Endothelial cell (in vitro differentiated cells): Measurements from ENCODE around the gene RGS17. TPM values are rescaled to one million over a fixed set of nuclear protein-coding genes. Genes with fewer than 3 reads are reported as not detected.

Experiments used
- DNase-seq: peaks from one replicate; pipeline ENCODE4 v3.0.0; 2021; ENCODE audit warnings: low spot score
- H3K27ac Mint-ChIP-seq: one replicate; pipeline ENCODE4 v1.8.0; 2021; ENCODE audit warnings: mixed read lengths, inconsistent platforms; ENCODE audit not compliant: unreplicated experiment
- H3K27me3 Mint-ChIP-seq: one replicate; pipeline ENCODE4 v1.8.0; 2021; ENCODE audit warnings: mild to moderate bottlenecking, moderate library complexity, mixed read lengths, inconsistent platforms; ENCODE audit not compliant: unreplicated experiment
- H3K36me3 Mint-ChIP-seq: one replicate; pipeline ENCODE4 v1.8.0; 2021; ENCODE audit warnings: mild to moderate bottlenecking, low read depth, mixed read lengths, inconsistent platforms; ENCODE audit not compliant: unreplicated experiment
- H3K4me1 Mint-ChIP-seq: one replicate; pipeline ENCODE4 v1.8.0; 2021; ENCODE audit warnings: mild to moderate bottlenecking, mixed read lengths, inconsistent platforms; ENCODE audit not compliant: unreplicated experiment
- H3K4me3 Mint-ChIP-seq: one replicate; pipeline ENCODE4 v1.8.0; 2021; ENCODE audit warnings: mild to moderate bottlenecking, mixed read lengths, inconsistent platforms; ENCODE audit not compliant: unreplicated experiment
- H3K9me3 Mint-ChIP-seq: one replicate; pipeline ENCODE4 v1.8.0; 2021; ENCODE audit warnings: mixed read lengths, inconsistent platforms; ENCODE audit not compliant: unreplicated experiment
- CTCF ChIP-seq: fragments of 200-600 bp; sonication (generic); IDR thresholded peaks from one replicate; pipeline ENCODE4 v1.5.0; 2021; ENCODE audit warnings: antibody characterized with exemption; ENCODE audit not compliant: unreplicated experiment
- total RNA-seq: library from RNA; stranded (reverse); fragmentation: NEBNext Ultra II Directional; extraction: Animal tissue kit (Norgen Biotek cat#: 25700); gene quantifications from one replicate; pipeline ENCODE4 v1.2.1, GENCODE V29; 2021; ENCODE audit not compliant: unreplicated experiment

The RGS17 gene
- total RNA-seq, 1 donor from 2014 or later = 12.0 TPM

DNA sequence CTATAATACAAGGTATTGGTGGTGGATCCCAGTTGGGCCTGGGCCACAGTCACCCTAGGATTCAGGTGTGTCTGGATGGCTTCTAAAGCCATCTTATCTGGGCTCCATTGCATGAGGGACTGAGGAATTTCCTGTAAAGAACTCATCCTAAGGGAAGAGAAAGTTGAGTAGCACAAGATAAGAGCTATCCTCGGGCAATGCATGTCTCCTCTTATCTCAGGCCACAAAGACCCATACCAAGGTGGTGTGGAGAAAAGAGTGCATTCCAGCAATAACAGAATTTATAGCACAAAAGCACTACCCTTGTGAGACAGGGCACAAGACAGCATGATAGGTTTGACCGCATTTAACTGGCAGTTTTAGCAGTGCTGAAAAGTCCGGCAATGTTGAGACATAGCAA is 114.2 kb downstream of the RGS17 start:
- Mint-ChIP-seq H3K36me3 (peaks cover 5% of the 10 kb centered on the region), H3K27me3 (no peaks in the 10 kb centered on the region), H3K9me3 (no peaks in the 10 kb centered on the region), H3K4me3 (no peak overlapping the region), H3K4me1 (peaks cover 10% of the 10 kb centered on the region), H3K27ac (no peak overlapping the region)
- TF ChIP-seq CTCF = no peak
- DNase-seq = no peak

- Mint-ChIP-seq H3K9me3 (no peaks in the 10 kb centered on the region), H3K36me3 (peaks cover 5% of the 10 kb centered on the region), H3K4me3 (no peak overlapping the region), H3K4me1 (peaks cover 10% of the 10 kb centered on the region), H3K27ac (no peak overlapping the region), H3K27me3 (no peaks in the 10 kb centered on the region)
- no peak for TF ChIP-seq CTCF
- no peak for DNase-seq
These were observed 115.9 kb downstream of the RGS17 start for GRCh38 chr6:153015094-153015640.

- DNase-seq = no peak
- Mint-ChIP-seq H3K4me3 (no peak overlapping the region), H3K27me3 (no peaks in the 10 kb centered on the region), H3K4me1 (peaks cover 10% of the 10 kb centered on the region), H3K27ac (no peak overlapping the region), H3K36me3 (no peaks in the 10 kb centered on the region), H3K9me3 (no peaks in the 10 kb centered on the region)
- TF ChIP-seq CTCF = no peak
These were observed 117.6 kb downstream of the RGS17 start for GRCh38 chr6:153013438-153013837.

DNA sequence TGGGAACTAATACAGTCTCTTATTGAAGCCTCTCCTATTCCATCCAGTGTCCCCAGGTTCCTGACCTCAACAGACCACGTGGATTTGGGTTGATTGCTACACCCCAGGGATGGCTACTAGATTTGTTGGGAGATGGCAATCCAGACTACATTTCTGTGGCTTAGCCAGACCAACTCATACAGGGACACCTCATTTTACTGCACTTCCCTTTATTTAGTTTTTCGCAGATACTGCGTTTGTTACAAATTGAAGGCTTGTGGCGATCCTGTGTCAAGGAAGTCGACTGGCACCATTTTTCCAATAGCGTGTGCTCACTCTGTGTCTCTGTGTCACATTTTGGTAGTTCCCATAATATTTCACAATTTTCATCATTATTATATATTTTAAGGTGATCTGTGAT is 118.2 kb downstream of the RGS17 start:
- no peak for DNase-seq
- Mint-ChIP-seq H3K9me3 (no peaks in the 10 kb centered on the region), H3K4me3 (no peak overlapping the region), H3K4me1 (peaks cover 10% of the 10 kb centered on the region), H3K36me3 (no peaks in the 10 kb centered on the region), H3K27me3 (no peaks in the 10 kb centered on the region), H3K27ac (no peak overlapping the region)
- TF ChIP-seq CTCF = no peak

GRCh38 chr6:153003366-153003690 is 127.8 kb downstream of the RGS17 start:
- Mint-ChIP-seq H3K4me1 (peaks cover 26% of the 10 kb centered on the region), H3K4me3 (peak overlapping the region; percentile 95), H3K9me3 (no peaks in the 10 kb centered on the region), H3K27ac (peak overlapping the region; percentile 98), H3K27me3 (peaks cover 11% of the 10 kb centered on the region), H3K36me3 (peaks cover 8% of the 10 kb centered on the region)
- peak; percentile 10 for DNase-seq
- no peak for TF ChIP-seq CTCF
